ENCODE data around the gene MCL1. TPM values are rescaled to one million over a fixed set of nuclear protein-coding genes. Genes with fewer than 3 reads are reported as not detected.
A peak's percentile ranks its signal among the peaks of the same experiment; 100 is the strongest.

The MCL1 gene
- total RNA-seq, 1 experiment from 2014 or later = 126 TPM

DNA sequence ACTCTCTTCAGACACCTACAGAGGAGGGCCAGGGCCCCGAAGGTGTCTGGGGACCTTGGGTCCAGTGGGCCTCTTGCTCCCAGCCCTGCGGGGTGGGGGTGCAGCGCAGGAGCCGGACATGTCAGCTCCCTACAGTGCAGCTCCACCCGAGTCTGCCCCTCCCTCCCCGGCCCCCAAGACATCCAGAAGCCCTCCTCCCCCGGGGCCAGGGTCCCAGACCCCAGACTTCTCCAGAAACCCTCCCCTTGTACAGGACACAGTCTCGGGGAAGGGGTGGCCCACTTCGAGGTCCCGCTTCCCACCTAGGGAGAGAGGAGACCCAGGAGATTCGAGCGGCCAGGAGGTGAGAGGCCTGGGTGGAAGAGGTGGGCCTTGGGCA lies 26.5 kb downstream of the MCL1 start:
- no peak for ATAC-seq
- Histone ChIP-seq H3K4me3 (ENCODE audit: low read depth in 2 of 2, low read length in 2 of 2) (no peak overlapping the region), H3K27me3 (ENCODE audit: control insufficient read depth, insufficient read depth, low read length) (no peaks in the 10 kb centered on the region), H3K36me3 (ENCODE audit: control insufficient read depth, insufficient read depth, low read length) (no peaks in the 10 kb centered on the region), H3K9me3 (ENCODE audit: control insufficient read depth, insufficient read depth, low read depth, low read length) (no peaks in the 10 kb centered on the region), H3K4me1 (ENCODE audit: control insufficient read depth, insufficient read depth, low read length) (peaks cover 27% of the 10 kb centered on the region), H3K27ac (ENCODE audit: low read length) (no peak overlapping the region)
- CTCF ChIA-PET = no interaction called here
- POLR2A ChIA-PET = no interaction called here
- no peak for DNase-seq (ENCODE audit: low read depth, low spot score)
- no peak for TF ChIP-seq POLR2AphosphoS5 (IDR thresholded peaks at IDR 0.05; ENCODE audit: low read depth, low read length)
- TF ChIP-seq SIN3A (IDR thresholded peaks at IDR 0.05; ENCODE audit: borderline replicate concordance, insufficient read depth, low read depth, low read length) = no peak
- TF ChIP-seq, protein P1, sequence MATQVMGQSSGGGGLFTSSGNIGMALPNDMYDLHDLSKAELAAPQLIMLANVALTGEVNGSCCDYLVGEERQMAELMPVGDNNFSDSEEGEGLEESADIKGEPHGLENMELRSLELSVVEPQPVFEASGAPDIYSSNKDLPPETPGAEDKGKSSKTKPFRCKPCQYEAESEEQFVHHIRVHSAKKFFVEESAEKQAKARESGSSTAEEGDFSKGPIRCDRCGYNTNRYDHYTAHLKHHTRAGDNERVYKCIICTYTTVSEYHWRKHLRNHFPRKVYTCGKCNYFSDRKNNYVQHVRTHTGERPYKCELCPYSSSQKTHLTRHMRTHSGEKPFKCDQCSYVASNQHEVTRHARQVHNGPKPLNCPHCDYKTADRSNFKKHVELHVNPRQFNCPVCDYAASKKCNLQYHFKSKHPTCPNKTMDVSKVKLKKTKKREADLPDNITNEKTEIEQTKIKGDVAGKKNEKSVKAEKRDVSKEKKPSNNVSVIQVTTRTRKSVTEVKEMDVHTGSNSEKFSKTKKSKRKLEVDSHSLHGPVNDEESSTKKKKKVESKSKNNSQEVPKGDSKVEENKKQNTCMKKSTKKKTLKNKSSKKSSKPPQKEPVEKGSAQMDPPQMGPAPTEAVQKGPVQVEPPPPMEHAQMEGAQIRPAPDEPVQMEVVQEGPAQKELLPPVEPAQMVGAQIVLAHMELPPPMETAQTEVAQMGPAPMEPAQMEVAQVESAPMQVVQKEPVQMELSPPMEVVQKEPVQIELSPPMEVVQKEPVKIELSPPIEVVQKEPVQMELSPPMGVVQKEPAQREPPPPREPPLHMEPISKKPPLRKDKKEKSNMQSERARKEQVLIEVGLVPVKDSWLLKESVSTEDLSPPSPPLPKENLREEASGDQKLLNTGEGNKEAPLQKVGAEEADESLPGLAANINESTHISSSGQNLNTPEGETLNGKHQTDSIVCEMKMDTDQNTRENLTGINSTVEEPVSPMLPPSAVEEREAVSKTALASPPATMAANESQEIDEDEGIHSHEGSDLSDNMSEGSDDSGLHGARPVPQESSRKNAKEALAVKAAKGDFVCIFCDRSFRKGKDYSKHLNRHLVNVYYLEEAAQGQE (IDR thresholded peaks at IDR 0.05; ENCODE audit: insufficient read depth in 1 of 2, low read depth in 2 of 2, low read length in 1 of 2) = no peak
- TF ChIP-seq, protein P2, sequence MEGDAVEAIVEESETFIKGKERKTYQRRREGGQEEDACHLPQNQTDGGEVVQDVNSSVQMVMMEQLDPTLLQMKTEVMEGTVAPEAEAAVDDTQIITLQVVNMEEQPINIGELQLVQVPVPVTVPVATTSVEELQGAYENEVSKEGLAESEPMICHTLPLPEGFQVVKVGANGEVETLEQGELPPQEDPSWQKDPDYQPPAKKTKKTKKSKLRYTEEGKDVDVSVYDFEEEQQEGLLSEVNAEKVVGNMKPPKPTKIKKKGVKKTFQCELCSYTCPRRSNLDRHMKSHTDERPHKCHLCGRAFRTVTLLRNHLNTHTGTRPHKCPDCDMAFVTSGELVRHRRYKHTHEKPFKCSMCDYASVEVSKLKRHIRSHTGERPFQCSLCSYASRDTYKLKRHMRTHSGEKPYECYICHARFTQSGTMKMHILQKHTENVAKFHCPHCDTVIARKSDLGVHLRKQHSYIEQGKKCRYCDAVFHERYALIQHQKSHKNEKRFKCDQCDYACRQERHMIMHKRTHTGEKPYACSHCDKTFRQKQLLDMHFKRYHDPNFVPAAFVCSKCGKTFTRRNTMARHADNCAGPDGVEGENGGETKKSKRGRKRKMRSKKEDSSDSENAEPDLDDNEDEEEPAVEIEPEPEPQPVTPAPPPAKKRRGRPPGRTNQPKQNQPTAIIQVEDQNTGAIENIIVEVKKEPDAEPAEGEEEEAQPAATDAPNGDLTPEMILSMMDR (IDR thresholded peaks at IDR 0.05) = no peak
- no peak for TF ChIP-seq TCF7L2 (IDR thresholded peaks at IDR 0.05; ENCODE audit: low read depth, low read length)
- in situ Hi-C loops (cut with HindIII; ENCODE audit: low pct_unique_long_range_greater_than_20kb, low sequenced_read_pairs) (no loop called here), intact Hi-C loops (cut with micrococcal nuclease; ENCODE audit: unreplicated experiment) (no loop called here)
- no TSS peak for BruUV-seq (replicated peaks)

DNA sequence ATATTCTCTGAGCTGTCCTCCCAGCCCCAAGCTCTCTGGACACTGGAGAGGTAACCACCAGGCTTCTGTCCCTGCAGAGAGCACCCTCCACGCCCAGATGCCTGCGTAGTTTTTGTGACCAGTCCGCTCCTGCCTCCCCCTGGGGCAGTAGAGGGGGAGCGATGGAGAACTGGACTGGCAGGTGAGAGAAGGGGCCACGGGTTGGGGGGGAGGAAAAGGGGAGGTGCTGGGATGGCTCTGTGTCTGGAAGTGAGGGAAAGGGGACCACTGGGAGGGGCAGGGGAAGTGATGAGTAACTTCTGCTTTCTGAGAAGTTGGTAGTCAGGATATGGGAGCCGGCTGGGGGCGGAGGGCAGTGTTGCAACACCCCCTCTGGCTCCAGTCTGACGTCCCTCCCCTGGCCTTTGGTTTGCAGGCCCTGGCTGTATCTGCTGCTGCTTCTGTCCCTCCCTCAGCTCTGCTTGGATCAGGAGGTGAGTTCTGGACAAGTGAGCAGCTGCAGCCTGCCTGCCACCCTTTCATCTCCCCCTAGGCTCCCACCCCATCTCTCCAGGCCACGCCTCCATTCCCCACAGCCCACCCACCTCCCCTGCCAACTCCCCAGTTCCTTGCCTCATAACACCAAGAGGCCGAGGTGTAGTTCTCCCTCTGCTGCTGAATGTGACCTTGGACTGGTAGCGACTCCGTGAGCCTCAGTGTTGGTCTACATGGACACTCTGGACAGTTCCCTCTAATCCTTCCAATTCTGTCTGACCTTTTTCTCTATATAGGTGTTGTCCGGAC lies 27.1 kb downstream of the MCL1 start:
- POLR2A ChIA-PET = interaction anchor here (0.5 to 0.7 kb wide), 3 partner anchors 11 to 418 kb away, joined by 3 to 4 read pairs (median 3); partner anchors contain the start of gene ENSA
- BruUV-seq (replicated peaks) = no TSS peak
- Histone ChIP-seq H3K36me3 (ENCODE audit: control insufficient read depth, insufficient read depth, low read length) (no peaks in the 10 kb centered on the region), H3K27me3 (ENCODE audit: control insufficient read depth, insufficient read depth, low read length) (no peaks in the 10 kb centered on the region), H3K4me3 (ENCODE audit: low read depth in 2 of 2, low read length in 2 of 2) (no peak overlapping the region), H3K9me3 (ENCODE audit: control insufficient read depth, insufficient read depth, low read depth, low read length) (no peaks in the 10 kb centered on the region), H3K27ac (ENCODE audit: low read length) (no peak overlapping the region), H3K4me1 (ENCODE audit: control insufficient read depth, insufficient read depth, low read length) (peaks cover 27% of the 10 kb centered on the region)
- no peak for ATAC-seq
- intact Hi-C loops (cut with micrococcal nuclease; ENCODE audit: unreplicated experiment) = no loop called here
- DNase-seq (ENCODE audit: low read depth, low spot score) = no peak
- TF ChIP-seq POLR2AphosphoS5 (IDR thresholded peaks at IDR 0.05; ENCODE audit: low read depth, low read length) = peak; percentile 36; the same call in 1 of the 2 replicates
- TF ChIP-seq, protein P2 (IDR thresholded peaks at IDR 0.05) = no peak
- CTCF ChIA-PET = interaction anchor here (1.0 kb wide), 1 partner anchor 8 kb away, joined by 7 read pairs; no protein-coding TSS in a partner anchor
- in situ Hi-C loops (cut with HindIII; ENCODE audit: low pct_unique_long_range_greater_than_20kb, low sequenced_read_pairs) = no loop called here

Measured in Panc1 (cell line).